K562 (cell line): ENCODE results near the gene CCDC167. TPM values are rescaled to one million over a fixed set of nuclear protein-coding genes. Genes with fewer than 3 reads are reported as not detected.

Experiments used
- BCOR ChIP-seq: fragments of 450-650 bp; IDR thresholded peaks from 2 replicates; pipeline ENCODE4 v1.6.1; 2016
- BRD9 ChIP-seq: fragments of 450-650 bp; IDR thresholded peaks from 2 replicates; pipeline ENCODE4 v1.6.1; 2018; ENCODE audit warnings: low read depth; ENCODE audit not compliant: partially characterized antibody
- KDM1A ChIP-seq, 2 experiments: fragments of 450-650 bp; IDR thresholded peaks; 2 replicates each; pipeline ENCODE4 v1.6.1; 2016; ENCODE audit warnings: mild to moderate bottlenecking in 2 of 2
- KLF1 ChIP-seq: fragments of 450-650 bp; IDR thresholded peaks from 2 replicates; pipeline ENCODE4 v1.6.1; 2016; ENCODE audit warnings: missing genetic modification characterization, missing compliant biosample characterization
- RAD51 ChIP-seq: fragments of 450-650 bp; IDR thresholded peaks from 2 replicates; pipeline ENCODE4 v1.7.1; 2016; ENCODE audit warnings: low read depth, mild to moderate bottlenecking, borderline replicate concordance
- SMARCA5 ChIP-seq: fragments of 450-650 bp; IDR thresholded peaks from 2 replicates; pipeline ENCODE4 v1.6.1; 2016
- ZFP36 ChIP-seq: fragments of 150-350 bp; IDR thresholded peaks from 2 replicates; pipeline ENCODE4 v1.6.1; 2018; ENCODE audit warnings: low read length, low read depth; ENCODE audit not compliant: partially characterized antibody
- ZFPM2 ChIP-seq: fragments of 250-450 bp; sonication (Bioruptor Pico); IDR thresholded peaks from 2 replicates; pipeline ENCODE4 v1.5.1; 2022; ENCODE audit warnings: mild to moderate bottlenecking
- ZHX1 ChIP-seq: fragments of 150-350 bp; conservative IDR thresholded peaks from 2 replicates; pipeline ENCODE4 v1.6.1; 2014; ENCODE audit warnings: low read length
- ZNF143 ChIP-seq: sonication (generic); formaldehyde crosslinking; IDR thresholded peaks from 2 replicates; pipeline ENCODE4 v1.9.0; 2022; ENCODE audit warnings: mild to moderate bottlenecking, missing genetic modification reagents
- ZNF699 ChIP-seq: fragments of 250-450 bp; sonication (Bioruptor Pico); IDR thresholded peaks from 2 replicates; pipeline ENCODE4 v1.8.0; 2021; ENCODE audit warnings: mild to moderate bottlenecking, moderate library complexity; ENCODE audit not compliant: insufficient replicate concordance
- ZNF75A ChIP-seq: fragments of 450-650 bp; formaldehyde crosslinking; IDR thresholded peaks from 2 replicates; pipeline ENCODE4 v1.4.0; 2020; ENCODE audit warnings: mild to moderate bottlenecking
- polyA plus RNA-seq, 8 experiments: library from polyadenylated mRNA; depleted of rRNA in 4 of 8; stranded (reverse) in 5 of 8; unstranded in 3 of 8; fragments of >200 nt; fragmentation: Nextera tagmentation in 2 of 8; fragmentation: Illumina TruSeq in 1 of 8; extraction: Ambion mirVana in 2 of 8; extraction: Trizol in 1 of 8; gene quantifications; 2 replicates each; pipeline versions ENCODE4 v1.2.1 to v1.2.3, GENCODE V29; 2011 to 2014; ENCODE audit warnings: inconsistent platforms in 1 of 8, missing spikeins in 1 of 8
- total RNA-seq, 7 experiments: library from RNA; depleted of rRNA in 6 of 7; stranded (reverse); fragments of >200 nt in 6 of 7; fragmentation: Illumina TruSeq in 2 of 7; extraction: Trizol in 2 of 7; gene quantifications; 2 replicates each; pipeline versions ENCODE4 v1.2.1 to v1.2.3, GENCODE V29; 2011 to 2021; ENCODE audit warnings: low replicate concordance in 1 of 7

CCDC167 gene
- total and polyA plus RNA-seq, 9 of the 15 experiments (the other 6 are each of a cell fraction or from before 2014, with no cell fraction given), result 26.0 to 114 (median 45.2) TPM

GRCh38 chr6:37548067-37548674, 48.5 kb upstream of the CCDC167 start (continued):
- TF ChIP-seq BRD9 (peak; percentile 40), BCOR (peak; percentile 41; the same call in 1 of the 2 replicates), RAD51 (no peak), KLF1 (no peak), ZNF75A (CRISPR knock-in tag) (no peak), ZNF143 (CRISPR knock-in tag) (no peak), SMARCA5 (0 out of 2 replicates have a peak, but pooled peaks have one; percentile 41), ZFP36 (peak; percentile 73), ZHX1 (no peak), KDM1A (IDR thresholded peaks at IDR 0.05) (peak in 1 of 2 experiments; percentile 23; a peak in 1 of 4 replicates), ZNF699 (CRISPR knock-in tag) (no peak), ZFPM2 (no peak)
